Right ventricle myocardium superior (tissue), 1 donor: ENCODE results near the gene MED13L. TPM values are rescaled to one million over a fixed set of nuclear protein-coding genes. Genes with fewer than 3 reads are reported as not detected.

Experiments
- ATAC-seq: fragments of 200-7000 bp; cut with Tn5 transposase; one replicate; pipeline ENCODE4 v1.9.1; 2020; ENCODE audit warnings: mild to moderate bottlenecking; ENCODE audit not compliant: poor library complexity
- DNase-seq: peaks from one replicate; pipeline ENCODE4 v3.0.0-alpha.2; 2020
- intact Hi-C: fragments of 100-400 bp; cut with DNase I; formaldehyde crosslinking; loops from one replicate; pipeline ENCODE4 v1.11.2; 2022
- total RNA-seq: library from RNA; stranded (reverse); fragmentation: NEBNext Ultra II Directional; extraction: Animal tissue kit (Norgen Biotek cat#: 25700); gene quantifications from one replicate; pipeline ENCODE4 v1.2.1, GENCODE V29; 2021
- donor health status: DM: no; HTN: yes; CAD: no; lungs with severe emphysema.

The MED13L gene
- total RNA-seq, 1 donor from 2014 or later, result 57.7 TPM

DNA sequence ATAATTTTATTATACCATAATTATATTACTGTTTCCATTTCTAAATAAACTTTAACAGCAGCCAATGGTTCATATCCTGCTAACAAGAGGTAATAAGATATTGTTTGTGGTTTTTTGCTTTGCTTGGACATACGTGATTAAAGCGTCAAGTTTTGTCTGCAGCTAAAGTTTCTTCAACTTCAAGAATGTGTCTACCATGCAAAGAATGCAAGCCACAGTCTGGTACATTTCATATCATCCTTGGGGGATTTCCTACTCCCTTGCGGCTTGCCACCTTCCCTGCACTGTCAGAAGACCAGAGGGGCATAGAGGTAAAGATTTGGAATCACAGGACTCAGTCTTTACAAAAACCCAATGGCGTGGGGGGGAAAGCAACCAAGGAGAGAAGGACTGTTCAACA, 125.2 kb downstream of the MED13L start:
- ATAC-seq (no peak), DNase-seq (no peak)
- intact Hi-C loops, result no loop called here

DNA sequence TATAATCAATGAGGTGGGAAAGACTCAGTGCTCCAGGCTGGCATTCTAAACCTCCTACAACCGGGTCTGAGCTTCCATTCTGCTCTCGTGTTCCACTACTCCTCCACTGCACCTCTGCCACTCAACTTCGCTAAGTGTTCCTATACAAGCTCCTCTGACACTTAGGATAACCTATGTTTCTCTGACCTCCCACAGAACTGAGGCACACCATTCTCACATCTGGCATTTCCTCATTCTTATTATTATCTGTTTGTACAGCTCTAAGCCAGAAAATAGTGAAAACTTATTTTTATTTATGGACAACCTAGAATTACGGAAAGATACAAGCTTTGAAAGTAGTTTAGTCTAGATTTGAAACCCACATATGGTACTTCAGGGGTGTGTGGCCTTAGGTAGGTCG, 127.0 kb downstream of the MED13L start:
- no peak for DNase-seq
- ATAC-seq, result no peak
- intact Hi-C loops, result no loop called here

DNA sequence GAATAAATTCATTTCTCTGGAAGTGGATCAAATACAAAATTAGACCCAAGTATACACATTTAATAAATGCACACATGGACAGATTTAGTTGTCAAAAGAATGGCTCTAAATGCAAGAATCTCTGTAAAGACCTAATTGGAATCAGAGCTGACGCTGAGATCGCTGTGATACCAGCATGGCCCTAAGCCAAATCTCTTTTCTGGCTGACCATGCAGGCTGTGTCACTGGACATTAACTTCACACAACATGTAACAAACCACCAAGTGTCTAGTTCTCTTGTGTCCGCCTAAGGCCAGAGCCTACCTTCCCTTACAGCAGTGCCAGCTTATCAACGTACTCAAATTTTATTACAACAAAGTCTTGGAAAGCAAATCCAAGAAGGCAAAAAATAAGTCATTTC, 127.5 kb downstream of the MED13L start:
- DNase-seq, result no peak
- intact Hi-C loops, result no loop called here
- no peak for ATAC-seq

DNA sequence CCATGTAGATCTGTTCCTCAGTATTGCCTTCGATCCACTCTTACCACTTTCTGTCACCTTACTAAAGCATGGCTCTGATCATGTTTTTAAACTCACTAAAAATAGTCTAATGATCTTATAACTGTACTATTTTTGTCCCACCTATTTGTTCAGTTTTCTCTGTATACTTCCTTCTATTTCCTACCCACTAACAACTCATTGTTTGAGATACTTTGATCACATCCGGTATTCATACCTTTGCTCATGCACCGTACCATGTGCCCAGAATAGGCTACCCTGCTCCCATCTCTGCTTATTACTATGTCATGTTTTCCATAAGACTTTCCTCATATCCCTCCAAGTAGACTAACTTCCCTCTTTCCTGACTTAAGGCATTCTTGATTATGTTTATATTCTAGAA, 128.6 kb downstream of the MED13L start:
- intact Hi-C loops, result no loop called here
- DNase-seq, result no peak
- peak; percentile 42 for ATAC-seq

DNA sequence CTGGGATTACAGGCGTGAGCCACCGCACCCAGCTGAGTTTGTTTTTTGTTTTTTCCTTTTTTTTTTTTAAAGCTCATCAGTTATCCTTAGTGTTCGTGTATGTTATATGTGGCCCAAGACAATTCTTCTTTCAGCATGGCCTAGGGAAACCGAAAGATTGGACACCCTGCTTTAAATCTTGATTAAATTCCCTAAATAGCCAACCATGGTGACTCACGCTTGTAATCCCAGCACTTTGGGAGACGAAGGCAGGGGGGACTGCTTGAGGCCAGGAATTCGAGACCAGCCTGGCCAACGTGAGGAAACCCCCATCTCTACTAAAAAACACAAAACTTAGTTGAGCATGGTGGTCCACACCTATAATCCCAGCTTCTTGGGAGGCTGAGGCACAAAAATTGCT, 131.1 kb downstream of the MED13L start:
- intact Hi-C loops, result no loop called here
- no peak for DNase-seq
- ATAC-seq, result no peak

DNA sequence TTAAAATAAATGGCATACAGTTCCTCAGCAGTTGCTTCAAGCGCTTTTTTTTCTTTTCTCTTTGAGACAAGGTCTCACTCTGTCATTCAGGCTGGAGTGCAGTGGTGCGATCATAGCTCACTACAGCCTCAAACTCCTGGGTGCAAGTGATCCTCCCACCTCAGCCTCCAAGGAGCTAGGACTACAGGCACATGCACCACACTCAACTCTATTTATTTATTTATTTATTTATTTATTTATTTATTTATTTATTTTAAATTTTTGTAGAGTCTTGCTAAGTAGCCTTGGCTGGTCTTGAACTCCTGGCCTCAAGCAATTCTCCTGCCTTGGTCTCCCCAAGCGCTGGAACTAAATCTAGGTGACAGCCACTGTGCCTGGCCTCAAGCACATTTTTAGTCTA, 132.0 kb downstream of the MED13L start:
- intact Hi-C loops, result no loop called here
- ATAC-seq, result no peak
- no peak for DNase-seq

DNA sequence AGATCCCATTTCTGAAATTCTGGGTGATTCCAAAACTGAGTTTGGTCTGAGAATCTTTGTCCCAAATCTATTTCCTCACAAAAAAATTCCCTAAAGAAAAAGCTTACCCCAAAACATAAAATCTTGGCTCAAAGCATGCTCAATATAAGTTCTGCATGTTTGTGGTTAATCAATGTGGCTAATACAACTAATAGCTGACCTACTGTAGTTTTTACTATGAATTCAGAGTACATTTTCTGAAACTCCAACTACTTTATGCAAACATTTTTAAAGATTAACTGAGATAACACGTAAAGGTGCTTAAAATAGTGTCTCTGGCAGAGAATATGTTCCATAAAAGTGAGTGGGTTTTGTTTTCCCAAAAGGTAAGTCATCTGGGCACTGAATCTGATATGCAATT, 133.1 kb downstream of the MED13L start:
- intact Hi-C loops, result no loop called here
- DNase-seq (no peak), ATAC-seq (no peak)

DNA sequence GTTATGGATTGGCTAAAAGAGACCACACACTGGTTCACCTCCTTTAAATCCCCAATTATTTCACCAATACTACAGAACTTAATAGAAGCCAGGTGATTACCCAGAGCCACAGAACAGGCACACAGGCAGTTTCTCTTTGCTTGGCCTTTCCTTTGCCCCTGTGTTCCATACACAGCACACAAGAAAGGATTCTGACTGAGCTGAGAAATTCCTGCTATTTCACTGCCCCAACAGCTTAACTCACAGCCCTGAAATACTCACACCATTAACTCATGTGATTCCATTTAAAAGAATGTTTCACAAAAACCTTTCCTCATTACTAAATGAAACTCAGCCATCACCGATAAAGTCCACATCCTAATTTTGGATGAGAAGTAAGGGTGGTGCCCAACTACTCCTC, 133.6 kb downstream of the MED13L start:
- ATAC-seq, result peak; percentile 24
- intact Hi-C loops, result no loop called here
- no peak for DNase-seq

DNA sequence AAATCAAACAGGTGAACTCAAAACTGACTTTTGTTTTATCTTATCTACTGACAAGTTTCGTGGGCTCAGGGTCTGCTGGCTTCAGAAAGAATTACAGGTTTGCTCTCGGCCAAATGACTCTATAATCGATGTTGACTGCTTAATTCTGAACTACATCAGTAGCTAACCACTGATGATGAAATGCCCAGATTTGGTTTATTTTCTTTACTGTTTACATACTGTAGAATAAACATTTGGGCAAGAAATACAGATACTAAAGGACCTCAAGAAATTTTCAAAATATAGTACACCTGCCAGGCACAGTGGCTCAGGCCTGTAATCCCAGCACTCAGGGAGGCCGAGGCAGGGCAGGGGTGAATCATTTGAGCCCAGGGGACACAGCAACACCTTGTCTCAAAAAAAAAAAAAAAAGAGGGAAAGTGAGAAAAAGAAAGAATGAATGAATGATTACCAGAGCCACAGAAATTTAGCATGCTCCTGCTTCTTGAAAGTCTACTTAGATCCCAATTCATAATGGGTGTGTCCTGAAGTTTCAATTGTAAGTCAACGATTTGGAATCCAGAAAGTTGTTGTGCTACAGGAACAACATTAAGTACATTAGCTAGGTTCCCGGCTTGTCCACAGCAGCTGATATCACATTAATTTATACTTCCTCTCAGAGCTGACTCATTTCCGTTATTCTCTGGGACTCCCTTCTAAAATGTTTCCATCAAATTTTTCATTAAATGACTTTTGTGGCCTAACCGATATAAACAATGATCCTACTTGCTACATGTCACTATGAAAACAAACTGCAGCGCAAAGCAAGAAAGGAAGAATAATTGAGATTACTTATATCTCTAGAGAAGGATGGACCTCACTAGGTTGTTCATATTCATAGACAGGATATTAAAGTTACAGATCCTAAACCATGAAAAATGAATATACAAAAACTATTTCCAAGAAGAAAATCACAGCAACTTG, 134.3 kb downstream of the MED13L start:
- intact Hi-C loops, result no loop called here
- ATAC-seq (peak; percentile 28), DNase-seq (no peak)

DNA sequence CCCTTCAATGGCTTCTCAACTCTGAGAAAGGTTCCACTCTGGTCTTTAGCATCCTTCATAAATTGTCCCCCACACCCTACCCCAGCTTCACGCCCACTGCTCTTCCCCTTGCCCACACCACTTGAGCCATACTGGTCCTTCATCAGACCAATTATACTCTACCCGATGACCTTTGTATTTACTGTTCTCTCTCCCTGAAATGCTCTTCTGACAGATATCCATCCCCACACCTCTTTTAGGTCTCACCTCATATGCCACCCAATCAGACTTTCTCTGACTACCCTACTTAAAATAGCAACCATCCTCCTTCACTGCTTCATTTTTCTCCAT, 135.7 kb downstream of the MED13L start:
- ATAC-seq, result no peak
- DNase-seq, result no peak
- intact Hi-C loops, result no loop called here

DNA sequence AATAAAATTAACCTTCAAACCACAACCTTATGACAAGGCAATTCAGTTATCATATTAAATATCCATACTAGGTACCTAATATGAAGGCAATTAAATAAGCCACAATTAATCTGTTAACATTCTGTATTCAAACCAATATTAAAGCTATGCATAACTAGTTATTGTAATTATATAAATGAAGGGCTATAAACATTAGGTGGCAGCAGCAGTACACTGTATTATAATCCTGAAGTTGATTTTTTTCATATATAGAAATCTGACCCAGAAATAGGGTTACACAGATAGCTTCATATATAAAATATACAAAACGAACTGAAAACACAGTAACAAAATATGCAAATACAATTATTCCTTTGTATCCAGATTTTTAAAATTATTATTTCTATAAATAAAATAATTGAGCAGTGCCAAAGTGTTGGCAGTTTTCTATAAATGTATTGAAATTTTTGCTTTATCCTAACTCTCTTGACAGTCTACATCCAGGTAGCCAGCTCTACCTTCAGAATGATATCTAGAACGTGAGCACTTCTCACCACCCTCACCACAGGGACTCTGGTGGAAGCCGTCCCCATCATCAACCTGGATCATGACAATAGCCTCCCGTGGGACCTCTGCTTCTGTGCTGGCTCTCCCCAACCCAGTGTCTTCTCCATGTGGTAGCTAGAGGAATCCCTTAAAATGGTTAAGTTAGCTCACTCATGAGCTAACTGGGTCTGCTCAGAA, 136.2 kb downstream of the MED13L start:
- DNase-seq (no peak), ATAC-seq (no peak)
- intact Hi-C loops, result no loop called here

DNA sequence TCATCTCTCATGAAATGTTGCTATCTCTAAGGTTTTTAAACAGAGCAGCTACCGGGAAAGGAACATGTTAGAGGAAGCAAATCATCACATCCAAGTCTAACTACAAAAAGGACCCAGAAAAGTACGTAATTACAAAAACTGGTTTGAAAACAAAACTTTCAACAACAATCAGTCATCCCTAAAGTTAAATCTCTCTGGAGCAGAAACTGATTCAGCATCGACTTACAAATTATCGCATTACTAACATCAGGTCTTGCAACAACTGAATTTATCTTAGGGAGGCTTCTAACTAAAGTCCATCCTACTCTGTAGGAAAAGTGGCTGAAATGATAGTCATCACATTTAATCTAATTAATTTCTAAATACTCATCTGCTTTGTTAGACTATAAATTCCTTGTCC, 137.0 kb downstream of the MED13L start:
- ATAC-seq, result no peak
- DNase-seq, result no peak
- intact Hi-C loops, result no loop called here

DNA sequence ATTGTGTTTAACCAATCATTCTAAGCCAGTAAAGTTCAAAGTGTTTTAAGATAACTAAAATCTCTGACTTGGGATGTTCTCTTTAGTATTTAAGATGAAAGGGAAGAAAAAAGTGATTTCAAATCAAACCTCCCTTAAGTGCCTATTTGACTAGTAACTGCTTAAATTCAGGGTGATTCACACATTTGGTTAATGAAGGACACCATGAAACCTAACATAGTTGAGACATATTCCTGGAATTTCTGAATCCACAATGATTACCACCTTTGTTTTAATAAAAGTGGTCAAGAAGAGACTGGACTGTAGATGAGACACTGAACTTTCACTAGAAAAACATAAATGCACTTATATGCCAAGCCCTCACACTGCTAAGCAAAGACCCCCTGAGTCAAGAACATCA, 138.7 kb downstream of the MED13L start:
- intact Hi-C loops, result no loop called here
- no peak for ATAC-seq
- no peak for DNase-seq

DNA sequence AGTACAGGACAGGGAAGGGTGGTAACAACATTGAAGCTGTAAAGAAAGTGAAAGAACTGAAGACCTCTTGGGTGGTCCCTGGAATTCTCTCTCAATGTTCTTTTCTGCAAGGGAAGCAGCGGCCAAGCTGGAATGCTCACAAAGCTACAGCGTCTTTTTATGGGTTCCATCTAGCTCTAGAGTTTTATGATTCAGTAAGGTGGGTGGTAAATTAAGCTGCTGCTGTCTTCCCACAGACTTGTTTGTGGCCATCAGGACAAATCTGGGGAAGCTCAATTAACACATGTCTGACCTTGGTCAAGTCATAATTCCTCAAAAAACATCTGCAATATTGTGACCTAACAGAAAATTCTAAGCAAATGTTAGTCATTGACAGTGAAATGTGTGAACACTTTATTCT, 139.1 kb downstream of the MED13L start:
- intact Hi-C loops, result no loop called here
- DNase-seq, result no peak
- no peak for ATAC-seq

DNA sequence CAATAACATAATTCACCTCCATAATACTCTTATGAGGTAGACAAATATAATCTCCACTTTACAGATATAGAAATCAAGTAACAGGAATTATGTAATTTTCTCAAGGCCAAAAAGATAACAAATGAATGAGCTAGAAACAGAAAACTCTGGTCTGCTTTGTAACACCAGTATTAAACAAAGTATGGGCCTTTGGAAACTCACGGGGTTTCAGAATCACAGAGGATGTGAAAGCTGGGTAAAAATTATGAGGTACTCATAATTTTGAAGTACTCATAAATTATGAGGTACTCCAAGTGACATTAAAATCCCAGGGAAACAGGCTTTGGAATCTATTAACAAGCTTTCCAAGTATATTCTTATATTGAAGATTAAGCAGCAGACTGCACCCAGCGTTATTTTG, 140.2 kb downstream of the MED13L start:
- no peak for DNase-seq
- intact Hi-C loops, result no loop called here
- ATAC-seq, result no peak

DNA sequence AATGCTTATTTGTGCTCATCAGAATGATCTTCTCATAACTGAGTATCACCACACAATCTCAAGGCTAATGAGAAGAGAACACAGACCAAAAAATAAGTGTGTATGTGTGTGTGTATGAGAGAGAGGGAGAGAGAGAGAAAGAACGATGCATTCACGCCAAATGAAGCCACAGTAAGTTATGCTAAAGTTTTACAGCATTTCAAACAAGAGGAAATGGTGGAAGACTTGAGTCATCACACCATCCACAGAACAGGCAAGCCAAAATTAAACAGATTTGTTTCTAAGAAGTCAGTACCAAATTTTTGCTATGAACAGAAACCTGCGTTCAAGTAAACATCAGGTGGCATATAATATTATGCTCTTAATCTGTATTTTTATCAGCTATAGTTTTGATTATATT, 141.2 kb downstream of the MED13L start:
- ATAC-seq (no peak), DNase-seq (no peak)
- intact Hi-C loops, result no loop called here

DNA sequence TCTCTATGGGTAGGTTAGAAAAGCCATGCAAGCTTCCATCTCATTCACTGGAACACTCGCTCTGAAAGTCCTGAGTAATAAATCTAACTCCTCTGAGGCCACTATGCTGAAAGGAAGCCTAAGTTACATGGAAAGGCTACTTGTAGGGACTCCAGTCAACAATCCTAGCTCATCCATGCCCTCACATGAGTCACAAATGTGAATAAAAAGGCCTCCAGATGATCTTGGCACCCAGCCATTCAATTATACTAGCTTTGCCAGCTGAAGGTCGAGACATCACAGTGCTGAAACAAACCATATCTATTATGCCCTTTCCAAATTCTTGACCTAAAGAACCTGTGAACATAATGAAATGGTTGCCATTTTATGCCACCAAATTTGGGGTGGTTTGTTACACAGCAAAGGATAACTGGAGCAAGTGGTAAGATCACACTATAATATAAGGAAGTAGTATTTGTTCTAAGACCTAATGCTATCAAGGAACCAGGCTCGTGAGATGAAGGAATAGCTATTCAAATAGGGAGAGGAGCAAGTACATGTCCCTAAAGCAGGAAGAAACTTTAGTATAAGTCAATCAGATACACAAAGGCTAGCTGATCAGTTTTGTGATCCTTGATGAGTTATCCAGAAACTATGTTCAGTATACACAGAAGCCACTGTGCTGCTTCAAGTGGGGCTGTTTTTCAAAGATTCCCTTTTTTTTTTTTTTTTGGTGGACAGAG, 142.1 kb downstream of the MED13L start:
- no peak for DNase-seq
- intact Hi-C loops, result no loop called here
- peak; percentile 25 for ATAC-seq

DNA sequence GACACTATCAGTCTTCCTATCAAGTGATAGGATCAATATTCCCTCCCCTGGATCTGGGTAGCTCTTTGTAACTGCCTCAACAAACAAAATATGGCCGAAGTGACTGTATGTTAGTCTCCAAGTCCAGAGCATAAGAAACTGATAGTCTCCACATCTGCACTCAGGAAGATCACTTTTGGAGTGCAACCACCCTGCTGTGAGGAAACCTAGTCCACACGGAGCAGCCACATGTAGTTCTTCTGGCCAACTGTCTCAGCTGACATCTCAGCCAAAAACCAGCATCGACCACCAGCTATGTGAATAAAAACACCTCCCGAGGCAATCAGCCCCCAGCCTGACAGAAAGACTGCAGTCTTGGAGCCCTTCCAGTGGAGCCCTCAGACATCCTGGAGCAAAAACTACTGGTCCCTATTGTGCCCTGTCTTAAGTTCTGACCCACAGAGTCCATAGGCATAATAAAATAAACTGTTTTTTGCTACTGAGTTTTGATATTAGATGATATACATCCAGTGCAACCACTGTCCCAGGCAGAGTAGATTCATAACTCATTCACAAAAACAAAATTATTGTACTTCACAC, 143.8 kb downstream of the MED13L start:
- ATAC-seq (peak; percentile 14), DNase-seq (no peak)
- intact Hi-C loops, result no loop called here

DNA sequence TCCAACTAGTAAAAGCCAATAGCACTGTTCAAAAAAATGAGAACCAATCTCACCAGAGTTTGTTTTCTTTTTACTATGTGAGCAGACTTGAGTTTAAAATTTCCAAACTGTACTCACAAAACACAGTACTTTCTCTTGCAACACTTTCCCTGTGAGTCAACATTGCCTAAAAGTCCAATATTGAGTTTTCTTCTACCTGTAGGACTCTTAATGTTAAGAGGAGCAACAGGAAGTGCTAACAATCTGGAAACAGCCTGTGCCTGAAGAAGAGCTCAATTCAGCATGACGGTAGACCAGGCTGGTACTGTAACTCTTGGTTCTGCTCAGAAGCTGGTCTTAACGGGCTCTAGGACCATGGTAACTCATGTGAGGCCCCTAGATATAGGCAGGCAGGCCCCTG, 144.3 kb downstream of the MED13L start:
- ATAC-seq, result no peak
- no peak for DNase-seq
- intact Hi-C loops, result no loop called here
